NCI-H187 treated with DMSO at 0.1 percent for 48 hours (cell line): ENCODE measurements around the gene CNOT9.
"Not testable (repeated sequence)": the region's sequence is repeated elsewhere in the genome, so short reads cannot be mapped to it uniquely, and the experiment has no call there.

ENCODE experiments used
- DNase-seq: peaks from one replicate; lab custom pipeline; 2025; lab: John Stamatoyannopoulos, UW

The CNOT9 gene

GRCh38 chr2:218568190-218569037, at the start of gene CNOT9, which contains the start of gene USP37:
Gene CNOT9, plus strand, starts transcription at chr2:218568839. Its CDS starts 116 bp downstream, at chr2:218568955.
Gene USP37, minus strand, starts transcription at chr2:218568351. Its CDS starts 9,698 bp downstream, at chr2:218558653.
- DNase-seq = peak; percentile 86

- DNase-seq = no peak
These were observed 49.8 kb upstream of the CNOT9 start for GRCh38 chr2:218518876-218519275.

GRCh38 chr2:218523651-218524050, 45.0 kb upstream of the CNOT9 start:
- no peak for DNase-seq

- not testable (repeated sequence) for DNase-seq
These were observed 40.2 kb upstream of the CNOT9 start for GRCh38 chr2:218528409-218528808.

GRCh38 chr2:218529990-218530389, 38.6 kb upstream of the CNOT9 start:
- no peak for DNase-seq

- no peak for DNase-seq
These were observed 31.7 kb upstream of the CNOT9 start for GRCh38 chr2:218536804-218537494.

- DNase-seq = no peak
These were observed 28.6 kb upstream of the CNOT9 start for GRCh38 chr2:218540015-218540414.

- DNase-seq = no peak
These were observed 22.6 kb upstream of the CNOT9 start for GRCh38 chr2:218546012-218546411.

- DNase-seq = no peak
These were observed 21.1 kb upstream of the CNOT9 start for GRCh38 chr2:218547511-218547910.

GRCh38 chr2:218547978-218548377, 20.7 kb upstream of the CNOT9 start:
- no peak for DNase-seq

- not testable (repeated sequence) for DNase-seq
These were observed 14.4 kb upstream of the CNOT9 start for GRCh38 chr2:218554225-218554624.

GRCh38 chr2:218555527-218555926, 13.1 kb upstream of the CNOT9 start:
- no peak for DNase-seq

GRCh38 chr2:218557941-218558340, 10.7 kb upstream of the CNOT9 start:
- no peak for DNase-seq

- no peak for DNase-seq
These were observed 9.7 kb upstream of the CNOT9 start for GRCh38 chr2:218558986-218559385.

- DNase-seq = no peak
These were observed 4.6 kb upstream of the CNOT9 start for GRCh38 chr2:218564056-218564455.

- no peak for DNase-seq
These were observed 2.3 kb upstream of the CNOT9 start for GRCh38 chr2:218566296-218566695.

- no peak for DNase-seq
These were observed 846 bp upstream of the CNOT9 start for GRCh38 chr2:218567797-218568189.

GRCh38 chr2:218569038-218569431, 396 bp downstream of the CNOT9 start:
- no peak for DNase-seq

- DNase-seq = no peak
These were observed 1.2 kb downstream of the CNOT9 start for GRCh38 chr2:218569661-218570500.

GRCh38 chr2:218570850-218571249, 2.2 kb downstream of the CNOT9 start:
- DNase-seq = no peak

- DNase-seq = no peak
These were observed 8.2 kb downstream of the CNOT9 start for GRCh38 chr2:218576854-218577253.

GRCh38 chr2:218577482-218578220, 9.0 kb downstream of the CNOT9 start:
- no peak for DNase-seq
